SK-N-MC (cell line): Measurements from ENCODE around the gene COL8A1.
A peak's percentile ranks its signal among the peaks of the same experiment; 100 is the strongest.

Experiments used
- DNase-seq: peaks from one replicate; pipeline ENCODE4 v3.0.0-alpha.2; 2011; ENCODE audit warnings: low read depth, low spot score
- H3K27ac ChIP-seq: fragments of 200-600 bp; sonication (generic); 2 replicates; pipeline ENCODE4 v1.5.1; 2016; ENCODE audit warnings: mixed run types
- H3K36me3 ChIP-seq: fragments of 200-600 bp; sonication (generic); 2 replicates; pipeline ENCODE4 v1.6.1; 2017; ENCODE audit warnings: antibody characterized with exemption, low read length, mixed read lengths; ENCODE audit not compliant: insufficient read depth
- H3K4me3 ChIP-seq: fragments of 200-600 bp; sonication (generic); 2 replicates; pipeline ENCODE4 v1.5.1; 2016
- H3K9ac ChIP-seq: fragments of 200-600 bp; sonication (generic); 2 replicates; pipeline ENCODE4 v1.8.0; 2017; ENCODE audit warnings: mixed run types, mixed read lengths; ENCODE audit not compliant: insufficient read length
- H3K9me3 ChIP-seq: fragments of 200-600 bp; sonication (generic); 2 replicates; pipeline ENCODE4 v1.6.1; 2017; ENCODE audit warnings: low read depth, mild to moderate bottlenecking, antibody characterized with exemption, low read length, moderate library complexity, mixed read lengths
- EZH2 ChIP-seq: fragments of 200-600 bp; sonication (generic); IDR thresholded peaks from one replicate; pipeline ENCODE4 v1.6.1; 2017; ENCODE audit warnings: antibody characterized with exemption
- FOXP2 ChIP-seq: optimal IDR thresholded peaks from 2 replicates; pipeline ENCODE3; 2011; ENCODE audit warnings: mild to moderate bottlenecking, moderate library complexity; ENCODE audit not compliant: insufficient read depth; ENCODE audit errors: extremely low read length, control extremely low read depth
- POLR2AphosphoS5 ChIP-seq: IDR thresholded peaks from 2 replicates; pipeline ENCODE4 v1.6.1; 2012; ENCODE audit warnings: mild to moderate bottlenecking, low read depth, low read length, borderline replicate concordance

COL8A1 gene

GRCh38 chr3:99817047-99817436 is 178.6 kb downstream of the COL8A1 start:
- no peak for TF ChIP-seq FOXP2
- no peak for TF ChIP-seq EZH2
- TF ChIP-seq POLR2AphosphoS5, result no peak
- Histone ChIP-seq H3K27ac (peak overlapping the region; percentile 89; the same call in 1 of the 2 replicates), H3K9ac (peak overlapping the region; percentile 93), H3K4me3 (peak overlapping the region; percentile 86), H3K9me3 (no peaks in the 10 kb centered on the region), H3K36me3 (no peaks in the 10 kb centered on the region)
- no peak for DNase-seq

GRCh38 chr3:99817437-99818240 is 179.2 kb downstream of the COL8A1 start, which contains the start of gene CMSS1:
TSS of gene CMSS1 (plus strand) at chr3:99817862.
- Histone ChIP-seq H3K9me3 (no peaks in the 10 kb centered on the region), H3K9ac (peak within 1 kb of the TSS; percentile 93), H3K36me3 (no peaks in the 10 kb centered on the region), H3K4me3 (peak within 1 kb of the TSS; percentile 86), H3K27ac (peak within 1 kb of the TSS; percentile 89)
- TF ChIP-seq POLR2AphosphoS5 (peak; percentile 77), EZH2 (no peak)
- DNase-seq, result peak; percentile 86

- Histone ChIP-seq H3K4me3 (peak overlapping the region; percentile 86), H3K36me3 (no peaks in the 10 kb centered on the region), H3K9ac (peak overlapping the region; percentile 93), H3K9me3 (no peaks in the 10 kb centered on the region), H3K27ac (no peak overlapping the region)
- DNase-seq, result no peak
- TF ChIP-seq POLR2AphosphoS5 (no peak), EZH2 (no peak), FOXP2 (no peak)
These were observed 180.4 kb downstream of the COL8A1 start for GRCh38 chr3:99818818-99819217.

GRCh38 chr3:99823723-99824711 is 185.6 kb downstream of the COL8A1 start:
- TF ChIP-seq FOXP2 (no peak), POLR2AphosphoS5 (no peak), EZH2 (no peak)
- no peak overlapping the region for H3K9ac ChIP-seq
- H3K4me3 ChIP-seq, result no peak overlapping the region
- H3K36me3 ChIP-seq, result no peaks in the 10 kb centered on the region
- no peaks in the 10 kb centered on the region for H3K9me3 ChIP-seq
- no peak for DNase-seq
- no peak overlapping the region for H3K27ac ChIP-seq

GRCh38 chr3:99825004-99825640 is 186.7 kb downstream of the COL8A1 start:
- no peaks in the 10 kb centered on the region for H3K9me3 ChIP-seq
- no peak overlapping the region for H3K27ac ChIP-seq
- H3K4me3 ChIP-seq, result no peak overlapping the region
- H3K36me3 ChIP-seq, result no peaks in the 10 kb centered on the region
- DNase-seq, result no peak
- TF ChIP-seq EZH2 (no peak), POLR2AphosphoS5 (no peak), FOXP2 (no peak)
- H3K9ac ChIP-seq, result no peak overlapping the region

GRCh38 chr3:99829844-99830243 is 191.4 kb downstream of the COL8A1 start:
- no peak for TF ChIP-seq FOXP2
- no peak for TF ChIP-seq EZH2
- no peak for TF ChIP-seq POLR2AphosphoS5
- Histone ChIP-seq H3K9ac (no peak overlapping the region), H3K9me3 (no peaks in the 10 kb centered on the region), H3K36me3 (no peaks in the 10 kb centered on the region), H3K4me3 (no peak overlapping the region), H3K27ac (no peak overlapping the region)
- no peak for DNase-seq

GRCh38 chr3:99833617-99834205 is 195.3 kb downstream of the COL8A1 start:
- no peak overlapping the region for H3K9ac ChIP-seq
- no peak overlapping the region for H3K27ac ChIP-seq
- H3K4me3 ChIP-seq, result no peak overlapping the region
- no peak for DNase-seq
- TF ChIP-seq FOXP2 (no peak), POLR2AphosphoS5 (no peak), EZH2 (no peak)
- H3K9me3 ChIP-seq, result no peaks in the 10 kb centered on the region
- no peaks in the 10 kb centered on the region for H3K36me3 ChIP-seq
